Testis (tissue), 2 donors: Measurements from ENCODE around the gene APOBEC2.

Experiments used
- CTCF ChIP-seq, 3 experiments: fragments of 450-650 bp in 2 of 3; fragments of 200-600 bp in 1 of 3; sonication (generic) in 1 of 3; IDR thresholded peaks; one replicate each; pipeline ENCODE4 v1.5.1; 2016 to 2019; ENCODE audit warnings: antibody characterized with exemption in 3 of 3, mild to moderate bottlenecking in 2 of 3, moderate library complexity in 1 of 3
- POLR2A ChIP-seq: fragments of 450-650 bp; IDR thresholded peaks from one replicate; pipeline ENCODE4 v1.6.1; 2017; ENCODE audit warnings: antibody characterized with exemption, mild to moderate bottlenecking, moderate library complexity

GRCh38 chr6:41027799-41028560, 25.0 kb upstream of the APOBEC2 start:
- TF ChIP-seq CTCF (IDR thresholded peaks at IDR 0.05), result peak; percentile 91 to 96 (median 95)
- TF ChIP-seq POLR2A, result no peak
